GM19099 (cell line): ENCODE results near the gene BRINP1.

Experiments
- POLR2A ChIP-seq: IDR thresholded peaks from 3 replicates; pipeline ENCODE4 v1.6.1; 2011; ENCODE audit warnings: low read depth; ENCODE audit not compliant: insufficient read length; ENCODE audit errors: extremely low read depth

The BRINP1 gene

GRCh38 chr9:119304555-119304954 lies 64.7 kb downstream of the BRINP1 start:
- no peak for TF ChIP-seq POLR2A

- TF ChIP-seq POLR2A = no peak
Measured at GRCh38 chr9:119302988-119303698, 66.1 kb downstream of the BRINP1 start.

- no peak for TF ChIP-seq POLR2A
Measured at GRCh38 chr9:119298076-119298853, 71.0 kb downstream of the BRINP1 start.

GRCh38 chr9:119291554-119291953 lies 77.7 kb downstream of the BRINP1 start:
- no peak for TF ChIP-seq POLR2A

- TF ChIP-seq POLR2A = no peak
Measured at GRCh38 chr9:119289740-119290433, 79.3 kb downstream of the BRINP1 start.

GRCh38 chr9:119284587-119285337 lies 84.5 kb downstream of the BRINP1 start:
- no peak for TF ChIP-seq POLR2A

- no peak for TF ChIP-seq POLR2A
Measured at GRCh38 chr9:119284118-119284517, 85.1 kb downstream of the BRINP1 start.

GRCh38 chr9:119283078-119283794 lies 86.0 kb downstream of the BRINP1 start:
- TF ChIP-seq POLR2A = no peak

- no peak for TF ChIP-seq POLR2A
Measured at GRCh38 chr9:119282476-119283077, 86.7 kb downstream of the BRINP1 start.

- no peak for TF ChIP-seq POLR2A
Measured at GRCh38 chr9:119280740-119281485, 88.3 kb downstream of the BRINP1 start.

GRCh38 chr9:119278171-119278570 lies 91.1 kb downstream of the BRINP1 start:
- no peak for TF ChIP-seq POLR2A

- TF ChIP-seq POLR2A = no peak
Measured at GRCh38 chr9:119273984-119274665, 95.1 kb downstream of the BRINP1 start.
